MM.1S (cell line): ENCODE data around the gene SCAI.

ENCODE experiments used
- EZH2 ChIP-seq: fragments of 300-600 bp; sonication (generic); optimal IDR thresholded peaks from 2 replicates; pipeline ENCODE3; 2017; ENCODE audit warnings: low read depth, mild to moderate bottlenecking, antibody characterized with exemption, low read length, mixed read lengths
- TF ChIP-seq, protein P1 (sequence below): fragments of 300-600 bp; sonication (generic); IDR thresholded peaks from 2 replicates; pipeline ENCODE4 v1.5.1; 2016; ENCODE audit warnings: antibody characterized with exemption, low read length, mixed read lengths

DNA sequence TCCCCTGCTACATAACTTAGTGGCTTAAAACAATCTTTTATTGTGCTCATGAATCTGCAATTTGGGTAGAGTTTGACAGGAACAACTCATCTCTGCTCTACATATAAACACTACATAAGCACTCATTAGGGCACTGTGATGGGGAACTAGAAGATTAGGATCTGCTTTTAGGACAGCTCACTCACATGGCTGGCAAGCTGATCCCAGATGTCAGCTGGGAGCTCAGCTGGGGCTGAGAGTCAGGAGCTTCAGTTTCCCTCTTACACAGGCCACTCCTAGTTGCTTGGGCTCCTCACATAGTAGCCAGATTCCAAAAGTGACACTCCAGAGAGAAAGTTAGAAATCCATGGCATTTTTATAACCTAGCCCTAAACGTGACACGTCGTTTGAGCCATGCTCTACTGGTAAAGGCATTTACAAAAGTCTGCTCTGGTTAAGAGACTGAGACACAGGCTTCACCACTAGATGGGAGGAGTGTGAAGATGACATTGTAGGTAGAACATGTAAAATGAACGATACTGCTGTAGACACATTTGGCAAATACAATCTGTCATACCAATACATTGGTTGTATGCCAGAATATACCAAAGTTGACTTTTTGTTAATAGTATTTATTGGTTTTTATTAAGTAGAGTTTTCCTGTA is 23.6 kb downstream of the SCAI start:
- TF ChIP-seq, protein P1, sequence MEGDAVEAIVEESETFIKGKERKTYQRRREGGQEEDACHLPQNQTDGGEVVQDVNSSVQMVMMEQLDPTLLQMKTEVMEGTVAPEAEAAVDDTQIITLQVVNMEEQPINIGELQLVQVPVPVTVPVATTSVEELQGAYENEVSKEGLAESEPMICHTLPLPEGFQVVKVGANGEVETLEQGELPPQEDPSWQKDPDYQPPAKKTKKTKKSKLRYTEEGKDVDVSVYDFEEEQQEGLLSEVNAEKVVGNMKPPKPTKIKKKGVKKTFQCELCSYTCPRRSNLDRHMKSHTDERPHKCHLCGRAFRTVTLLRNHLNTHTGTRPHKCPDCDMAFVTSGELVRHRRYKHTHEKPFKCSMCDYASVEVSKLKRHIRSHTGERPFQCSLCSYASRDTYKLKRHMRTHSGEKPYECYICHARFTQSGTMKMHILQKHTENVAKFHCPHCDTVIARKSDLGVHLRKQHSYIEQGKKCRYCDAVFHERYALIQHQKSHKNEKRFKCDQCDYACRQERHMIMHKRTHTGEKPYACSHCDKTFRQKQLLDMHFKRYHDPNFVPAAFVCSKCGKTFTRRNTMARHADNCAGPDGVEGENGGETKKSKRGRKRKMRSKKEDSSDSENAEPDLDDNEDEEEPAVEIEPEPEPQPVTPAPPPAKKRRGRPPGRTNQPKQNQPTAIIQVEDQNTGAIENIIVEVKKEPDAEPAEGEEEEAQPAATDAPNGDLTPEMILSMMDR, result no peak
- TF ChIP-seq EZH2, result no peak
